Neural progenitor cell (in vitro differentiated cells): ENCODE data around the gene ATF7IP.

Experiments
- CTCF ChIP-seq: fragments of 200-600 bp; sonication (generic); IDR thresholded peaks from 2 replicates; pipeline ENCODE4 v1.5.1; 2017; ENCODE audit warnings: antibody characterized with exemption, mild to moderate bottlenecking
- EZH2 ChIP-seq: fragments of 200-600 bp; sonication (generic); IDR thresholded peaks from 2 replicates; pipeline ENCODE4 v1.6.1; 2017; ENCODE audit warnings: antibody characterized with exemption, mild to moderate bottlenecking, moderate library complexity
- EZH2phosphoT487 ChIP-seq: fragments of 200-600 bp; sonication (generic); IDR thresholded peaks from 2 replicates; pipeline ENCODE4 v1.6.1; 2017; ENCODE audit warnings: antibody characterized with exemption

GRCh38 chr12:14402697-14403096 lies 37.2 kb downstream of the ATF7IP start:
- no peak for TF ChIP-seq CTCF
- TF ChIP-seq EZH2phosphoT487: no peak
- no peak for TF ChIP-seq EZH2
